H1 (cell line): Measurements from ENCODE around the gene CALHM5. TPM values are rescaled to one million over a fixed set of nuclear protein-coding genes. Genes with fewer than 3 reads are reported as not detected.

Source experiments
- CHD2 ChIP-seq: IDR thresholded peaks from 2 replicates; pipeline ENCODE4 v1.6.1; 2012; ENCODE audit warnings: low read length, improper control_type of control experiment
- CTCF ChIP-seq, 3 experiments: IDR thresholded peaks; 1 replicate in 2 of 3; 2 replicates in 1 of 3; pipeline versions ENCODE4 v1.5.1 to v1.6.1; 2011; ENCODE audit warnings: low read length in 3 of 3, mild to moderate bottlenecking in 3 of 3, inconsistent platforms in 2 of 3, low read depth in 1 of 3, moderate library complexity in 1 of 3; ENCODE audit not compliant: insufficient read depth in 1 of 3; ENCODE audit errors: control extremely low read depth in 1 of 3
- MAX ChIP-seq: IDR thresholded peaks from 2 replicates; pipeline ENCODE4 v1.6.1; 2012; ENCODE audit warnings: inconsistent platforms
- RNF2 ChIP-seq: fragments of 200-900, 300-1000 bp; sonication (generic); IDR thresholded peaks from 2 replicates; pipeline ENCODE4 v1.7.1; 2016; ENCODE audit warnings: borderline replicate concordance, low read depth, mild to moderate bottlenecking, antibody characterized with exemption, low read length; ENCODE audit not compliant: poor library complexity, severe bottlenecking; ENCODE audit errors: missing control alignments
- polyA plus RNA-seq, 7 experiments: library from polyadenylated mRNA; depleted of rRNA in 3 of 7; stranded (reverse) in 5 of 7; unstranded in 2 of 7; fragments of >200 nt in 5 of 7; fragments of 200-250 nt in 2 of 7; gene quantifications; 1 replicate in 5 of 7; 2 replicates in 1 of 7; 4 replicates in 1 of 7; pipeline versions ENCODE4 v1.2.1 to v1.2.3, GENCODE V29; 2011 to 2013; ENCODE audit warnings: missing spikeins in 2 of 7, mixed read lengths in 2 of 7
- total RNA-seq: library from RNA; stranded (reverse); fragmentation: NEBNext Ultra II Directional; extraction: Animal tissue kit (Norgen Biotek cat#: 25700); gene quantifications from 2 replicates; pipeline ENCODE4 v1.2.1, GENCODE V29; 2021

The CALHM5 gene
- total and polyA plus RNA-seq, 2 of the 8 experiments (the other 6 are each of a cell fraction or from before 2014, with no cell fraction given), result 0.05 to 0.09 TPM

- TF ChIP-seq CTCF (IDR thresholded peaks at IDR 0.05; ENCODE audit: control extremely low read depth in 1 of 3, insufficient read depth in 1 of 3, low read depth in 1 of 3, low read length in 3 of 3) (no peak), MAX (no peak), CHD2 (no peak), RNF2 (no peak)
- TF ChIP-seq, all 59 proteins: peak for 0
Measured at GRCh38 chr6:116468293-116468692, 43.1 kb upstream of the CALHM5 start (continued).
